Liver (tissue), 9 donors: ENCODE results near the gene KNDC1. TPM values are rescaled to one million over a fixed set of nuclear protein-coding genes. Genes with fewer than 3 reads are reported as not detected.

ENCODE experiments used
- DNase-seq: peaks from one replicate; pipeline ENCODE4 v3.0.0-alpha.2; 2017; ENCODE audit warnings: low spot score
- H3K27ac ChIP-seq, 2 donors: one replicate each; pipeline ENCODE4 v1.7.0; 2013; ENCODE audit warnings: inconsistent platforms in 2 of 2, low read length in 2 of 2, control low read depth in 1 of 2, low read depth in 1 of 2, mild to moderate bottlenecking in 1 of 2
- H3K27me3 ChIP-seq, 4 donors: one replicate each; pipeline versions ENCODE4 v1.6.1 to v1.7.0; 2013; ENCODE audit warnings: low read length in 3 of 4, inconsistent platforms in 1 of 4, mild to moderate bottlenecking in 1 of 4, moderate library complexity in 1 of 4; ENCODE audit not compliant: control insufficient read depth in 4 of 4, insufficient read depth in 4 of 4
- H3K36me3 ChIP-seq, 4 donors: one replicate each; pipeline versions ENCODE4 v1.6.1 to v1.7.0; 2013; ENCODE audit warnings: low read length in 3 of 4, mild to moderate bottlenecking in 3 of 4, low read depth in 1 of 4, moderate library complexity in 1 of 4; ENCODE audit not compliant: control insufficient read depth in 4 of 4, insufficient read depth in 3 of 4
- H3K4me1 ChIP-seq, 4 donors: one replicate each; pipeline versions ENCODE4 v1.6.1 to v1.7.0; 2013; ENCODE audit warnings: low read length in 3 of 4, mild to moderate bottlenecking in 3 of 4, moderate library complexity in 1 of 4; ENCODE audit not compliant: control insufficient read depth in 4 of 4, insufficient read depth in 4 of 4
- H3K4me3 ChIP-seq, 3 donors: one replicate each; pipeline versions ENCODE4 v1.6.1 to v1.7.0; 2013; ENCODE audit warnings: low read length in 3 of 3, control low read depth in 1 of 3, low read depth in 1 of 3, mild to moderate bottlenecking in 1 of 3
- H3K9ac ChIP-seq, 2 donors: one replicate each; pipeline ENCODE4 v1.7.0; 2013; ENCODE audit warnings: low read length in 2 of 2, mild to moderate bottlenecking in 2 of 2, moderate library complexity in 2 of 2, control low read depth in 1 of 2, low read depth in 1 of 2
- H3K9me3 ChIP-seq, 4 donors: one replicate each; pipeline versions ENCODE4 v1.6.1 to v1.7.0; 2013; ENCODE audit warnings: low read length in 3 of 4; ENCODE audit not compliant: control insufficient read depth in 4 of 4
- CTCF ChIP-seq: fragments of 150-350 bp; IDR thresholded peaks from 2 replicates; pipeline ENCODE4 v1.5.1; 2017; ENCODE audit warnings: improper control_type of control experiment, low read depth, low read length; ENCODE audit not compliant: missing input control
- EGR1 ChIP-seq, 2 donors: IDR thresholded peaks; 2 replicates each; pipeline ENCODE4 v1.6.1; 2016 to 2018; ENCODE audit warnings: antibody characterized with exemption in 2 of 2, low read depth in 2 of 2
- FOXA1 ChIP-seq: IDR thresholded peaks from 2 replicates; pipeline ENCODE4 v1.6.1; 2016; ENCODE audit warnings: antibody characterized with exemption
- FOXA2 ChIP-seq: IDR thresholded peaks from 2 replicates; pipeline ENCODE4 v1.6.1; 2016; ENCODE audit warnings: antibody characterized with exemption
- GABPA ChIP-seq, 2 donors: IDR thresholded peaks in 1 of 2; conservative IDR thresholded peaks in 1 of 2; 2 replicates each; pipeline ENCODE4 v1.6.1; 2016; ENCODE audit warnings: antibody characterized with exemption in 2 of 2, mild to moderate bottlenecking in 1 of 2, moderate library complexity in 1 of 2
- HNF4A ChIP-seq, 2 donors: conservative IDR thresholded peaks; 2 replicates each; pipeline ENCODE4 v1.6.1; 2016; ENCODE audit warnings: antibody characterized with exemption in 2 of 2, mild to moderate bottlenecking in 2 of 2
- HNF4G ChIP-seq: IDR thresholded peaks from 2 replicates; pipeline ENCODE4 v1.6.1; 2016; ENCODE audit warnings: antibody characterized with exemption
- JUND ChIP-seq, 2 donors: IDR thresholded peaks; 2 replicates each; pipeline ENCODE4 v1.6.1; 2016; ENCODE audit warnings: antibody characterized with exemption in 2 of 2
- MAX ChIP-seq: IDR thresholded peaks from 2 replicates; pipeline ENCODE4 v1.6.1; 2016; ENCODE audit warnings: antibody characterized with exemption
- NR2F2 ChIP-seq: IDR thresholded peaks from 2 replicates; pipeline ENCODE4 v1.6.1; 2016; ENCODE audit warnings: antibody characterized with exemption
- REST ChIP-seq: IDR thresholded peaks from 2 replicates; pipeline ENCODE4 v1.6.1; 2016; ENCODE audit warnings: antibody characterized with exemption, mild to moderate bottlenecking
- RXRA ChIP-seq, 2 donors: IDR thresholded peaks; 2 replicates each; pipeline ENCODE4 v1.6.1; 2017 to 2018; ENCODE audit warnings: antibody characterized with exemption in 2 of 2, mild to moderate bottlenecking in 1 of 2
- SP1 ChIP-seq: IDR thresholded peaks from 2 replicates; pipeline ENCODE4 v1.6.1; 2018; ENCODE audit warnings: antibody characterized with exemption, mild to moderate bottlenecking
- TAF1 ChIP-seq: conservative IDR thresholded peaks from 2 replicates; pipeline ENCODE4 v1.6.1; 2016; ENCODE audit warnings: antibody characterized with exemption, mild to moderate bottlenecking
- YY1 ChIP-seq: IDR thresholded peaks from 2 replicates; pipeline ENCODE4 v1.6.1; 2016; ENCODE audit warnings: antibody characterized with exemption, mild to moderate bottlenecking
- WGBS: extraction: QIAGEN DNeasy Blood & Tissue Kit; methylation state at CpG from one replicate; pipeline ENCODE4 v1.1.7; 2013; 5-methylcytosine and 5-hydroxymethylcytosine counted together
- polyA plus RNA-seq, 2 donors: library from polyadenylated mRNA; stranded (reverse) in 1 of 2; unstranded in 1 of 2; fragments of 200-250 nt in 1 of 2; fragments of >200 nt in 1 of 2; fragmentation: Nextera tagmentation in 1 of 2; extraction: Ambion mirVana in 1 of 2; gene quantifications; one replicate each; pipeline versions ENCODE4 v1.2.1 to v1.2.3, GENCODE V29; 2013 to 2015
- total RNA-seq, 2 donors: library from RNA; depleted of rRNA; stranded (reverse); fragments of >200 nt; gene quantifications; one replicate each; pipeline ENCODE4 v1.2.3, GENCODE V29; 2014
- TF ChIP-seq, protein P1 (sequence below): IDR thresholded peaks from 2 replicates; pipeline ENCODE4 v1.6.1; 2016; ENCODE audit warnings: antibody characterized with exemption
- donor health status: healthy.
- donor health status: healthy.
- donor health status: healthy.
- donor health status: healthy.
- donor health status: healthy.

The KNDC1 gene
- total and polyA plus RNA-seq, 4 donors, result 0.53 to 12.9 (median 4.3) TPM

- Histone ChIP-seq H3K27ac (no peak overlapping the region), H3K9me3 (no peaks in the 10 kb centered on the region), H3K4me3 (no peak overlapping the region), H3K4me1 (no peaks in the 10 kb centered on the region), H3K36me3 (no peaks in the 10 kb centered on the region), H3K27me3 (no peaks in the 10 kb centered on the region), H3K9ac (no peak overlapping the region)
- DNase-seq, result no peak
- TF ChIP-seq HNF4A (conservative IDR thresholded peaks at IDR 0.05), result no peak
- no peak for TF ChIP-seq SP1
- no peak for TF ChIP-seq NR2F2
- TF ChIP-seq REST, result no peak
- TF ChIP-seq FOXA2, result no peak
- TF ChIP-seq JUND (IDR thresholded peaks at IDR 0.05), result no peak
- TF ChIP-seq HNF4G, result no peak
- TF ChIP-seq MAX, result no peak
- no peak for TF ChIP-seq TAF1
- TF ChIP-seq, protein P1, sequence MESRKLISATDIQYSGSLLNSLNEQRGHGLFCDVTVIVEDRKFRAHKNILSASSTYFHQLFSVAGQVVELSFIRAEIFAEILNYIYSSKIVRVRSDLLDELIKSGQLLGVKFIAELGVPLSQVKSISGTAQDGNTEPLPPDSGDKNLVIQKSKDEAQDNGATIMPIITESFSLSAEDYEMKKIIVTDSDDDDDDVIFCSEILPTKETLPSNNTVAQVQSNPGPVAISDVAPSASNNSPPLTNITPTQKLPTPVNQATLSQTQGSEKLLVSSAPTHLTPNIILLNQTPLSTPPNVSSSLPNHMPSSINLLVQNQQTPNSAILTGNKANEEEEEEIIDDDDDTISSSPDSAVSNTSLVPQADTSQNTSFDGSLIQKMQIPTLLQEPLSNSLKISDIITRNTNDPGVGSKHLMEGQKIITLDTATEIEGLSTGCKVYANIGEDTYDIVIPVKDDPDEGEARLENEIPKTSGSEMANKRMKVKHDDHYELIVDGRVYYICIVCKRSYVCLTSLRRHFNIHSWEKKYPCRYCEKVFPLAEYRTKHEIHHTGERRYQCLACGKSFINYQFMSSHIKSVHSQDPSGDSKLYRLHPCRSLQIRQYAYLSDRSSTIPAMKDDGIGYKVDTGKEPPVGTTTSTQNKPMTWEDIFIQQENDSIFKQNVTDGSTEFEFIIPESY, result no peak
- 51% methylated on average over 17 of the region's 17 CpGs for WGBS
Observed at GRCh38 chr10:133139551-133140065, 20.4 kb upstream of the KNDC1 start.

DNA sequence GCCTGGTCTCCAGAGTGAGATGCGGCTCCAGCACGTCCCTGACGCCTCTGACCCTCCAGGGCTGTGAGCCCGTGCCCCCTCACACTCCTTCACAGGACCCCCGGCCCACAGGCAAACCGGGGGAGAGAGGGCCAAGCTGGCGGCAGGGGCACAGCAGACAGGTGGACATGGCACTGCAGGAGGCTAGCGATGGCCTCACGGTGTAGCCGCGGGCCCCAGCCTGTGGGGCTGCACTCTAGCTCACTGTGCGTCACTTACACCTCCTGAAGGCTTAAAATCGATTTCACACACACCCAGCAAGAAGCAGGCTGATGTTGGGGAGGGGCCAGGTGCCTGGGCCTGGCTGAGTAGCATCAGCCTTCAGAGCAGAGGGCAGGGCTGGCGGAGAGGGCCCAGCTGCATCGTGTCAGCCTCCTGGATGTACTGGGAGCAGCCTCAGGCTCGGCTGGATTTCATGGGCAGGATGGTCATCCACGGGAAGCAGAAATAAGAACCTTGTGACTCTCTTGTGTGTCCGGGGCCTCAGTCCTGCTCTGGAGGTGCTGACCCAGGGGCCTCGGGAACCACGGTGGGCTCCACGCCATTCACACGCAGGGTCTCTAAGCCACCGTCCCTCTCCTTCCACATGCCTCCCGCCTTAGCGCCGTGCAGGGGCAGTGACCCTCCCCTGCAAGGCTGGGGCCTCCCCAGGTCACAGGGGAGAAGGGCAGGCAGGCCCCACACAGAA is 19.4 kb upstream of the KNDC1 start:
- H3K27me3 ChIP-seq, result no peaks in the 10 kb centered on the region
- DNase-seq, result no peak
- H3K4me1 ChIP-seq, result no peaks in the 10 kb centered on the region
- no peaks in the 10 kb centered on the region for H3K36me3 ChIP-seq
- TF ChIP-seq YY1 (no peak), CTCF (no peak), REST (no peak), MAX (no peak), EGR1 (IDR thresholded peaks at IDR 0.05; ENCODE audit: low read depth in 2 of 2) (no peak), JUND (IDR thresholded peaks at IDR 0.05) (no peak), FOXA1 (no peak), GABPA (IDR thresholded peaks at IDR 0.05 in 1 of 2, conservative IDR thresholded peaks at IDR 0.05 in 1 of 2) (no peak), SP1 (no peak), HNF4G (no peak), FOXA2 (no peak), TAF1 (no peak), HNF4A (conservative IDR thresholded peaks at IDR 0.05) (no peak), RXRA (IDR thresholded peaks at IDR 0.05) (no peak), NR2F2 (no peak)
- TF ChIP-seq, protein P1, result no peak
- no peak overlapping the region for H3K4me3 ChIP-seq
- H3K9me3 ChIP-seq, result no peaks in the 10 kb centered on the region
- no peak overlapping the region for H3K9ac ChIP-seq
- WGBS, result 76% methylated on average over 26 of the region's 26 CpGs
- no peak overlapping the region for H3K27ac ChIP-seq
